CD4-positive, alpha-beta T cell treated with Interleukin-4 for 4 hours (primary cell): ENCODE results near the gene GAK.
A peak's percentile ranks its signal among the peaks of the same experiment; 100 is the strongest.

Experiments
- DNase-seq: peaks from one replicate; pipeline ENCODE4 v3.0.0-alpha.2; 2020

Gene GAK

DNA sequence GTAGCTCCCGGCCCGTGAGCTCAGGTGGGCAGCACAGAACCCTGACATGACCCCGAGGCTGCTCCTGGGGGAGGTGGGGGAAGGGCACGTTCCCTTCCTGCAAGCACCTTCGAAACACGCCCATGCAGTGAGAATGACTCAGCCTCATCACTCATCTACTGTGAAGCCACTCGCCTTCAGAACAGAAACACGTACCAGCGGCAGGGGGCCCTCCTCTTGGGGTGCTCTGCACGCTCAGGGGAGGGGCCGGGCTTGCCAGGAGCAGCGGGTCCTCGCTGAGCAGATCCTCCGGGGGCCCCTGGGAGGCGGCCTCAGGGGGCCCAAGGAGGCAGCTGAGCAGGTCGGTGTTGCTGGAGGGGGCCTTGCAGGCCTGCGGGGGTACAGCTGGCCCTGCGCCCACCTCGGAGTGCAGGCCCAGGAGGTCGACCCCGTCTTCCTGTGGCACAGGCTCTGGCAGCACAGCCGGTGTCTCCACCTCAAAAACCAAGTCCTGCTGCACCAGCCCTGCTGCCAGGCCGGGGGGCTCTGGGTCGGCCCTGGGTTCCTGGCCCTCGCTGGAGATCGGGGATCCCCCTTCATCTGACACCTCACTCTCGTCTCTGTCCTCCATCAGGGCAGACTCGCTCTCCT lies 65.2 kb downstream of the GAK start:
- DNase-seq, result no peak

DNA sequence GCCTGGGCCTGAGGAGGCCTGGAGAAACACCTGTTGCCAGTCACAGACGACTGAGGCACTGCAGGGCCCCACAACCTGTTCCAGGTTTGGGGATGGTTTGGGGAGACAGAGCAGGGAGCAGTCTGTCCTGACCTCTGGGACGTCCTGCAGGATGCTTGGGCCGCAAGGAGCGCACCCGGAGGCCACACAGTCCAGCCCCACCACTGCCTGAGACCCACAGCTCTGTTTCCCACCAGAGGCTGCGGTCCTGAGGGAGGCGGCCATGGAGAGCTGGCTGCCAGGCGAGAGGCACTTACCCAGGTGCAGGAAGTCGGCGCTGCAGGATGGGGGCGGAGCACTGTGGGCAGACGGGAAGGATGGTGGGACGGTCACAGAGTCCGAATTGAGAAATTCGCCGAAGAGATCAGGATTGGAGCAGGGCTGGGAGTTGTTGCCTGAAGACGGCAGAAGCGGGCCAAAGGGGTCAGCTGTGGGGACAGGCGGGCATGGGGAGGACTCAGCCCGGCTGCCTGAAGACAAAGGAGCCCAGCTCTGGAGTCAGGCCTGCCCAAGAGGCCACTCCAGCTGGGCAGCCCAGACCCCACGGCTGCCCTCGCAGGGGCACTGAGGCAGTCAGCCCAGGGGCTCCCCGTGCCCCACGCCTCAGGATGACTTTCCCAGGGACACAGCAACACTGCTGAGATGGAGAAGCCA lies 65.9 kb downstream of the GAK start:
- no peak for DNase-seq

- DNase-seq, result no peak
These were observed 66.5 kb downstream of the GAK start for GRCh38 chr4:865572-865971.

DNA sequence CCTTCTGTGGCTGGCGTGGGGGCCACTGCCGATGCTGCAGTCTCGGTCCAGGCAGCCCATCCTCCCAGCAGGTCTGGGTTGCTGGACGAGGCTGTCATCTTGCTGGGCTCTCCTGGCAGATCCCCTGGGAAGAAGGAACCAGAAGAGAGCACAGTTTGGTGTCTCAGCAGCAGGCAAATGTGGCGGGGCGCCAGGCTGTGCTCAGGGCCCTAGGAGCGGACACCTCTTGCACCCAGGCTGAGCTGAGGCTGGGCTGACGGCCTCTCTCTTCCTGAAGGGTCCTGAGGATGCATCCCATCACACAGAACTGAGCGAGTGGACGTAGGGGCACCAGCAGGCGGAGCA lies 67.0 kb downstream of the GAK start:
- DNase-seq, result no peak

DNA sequence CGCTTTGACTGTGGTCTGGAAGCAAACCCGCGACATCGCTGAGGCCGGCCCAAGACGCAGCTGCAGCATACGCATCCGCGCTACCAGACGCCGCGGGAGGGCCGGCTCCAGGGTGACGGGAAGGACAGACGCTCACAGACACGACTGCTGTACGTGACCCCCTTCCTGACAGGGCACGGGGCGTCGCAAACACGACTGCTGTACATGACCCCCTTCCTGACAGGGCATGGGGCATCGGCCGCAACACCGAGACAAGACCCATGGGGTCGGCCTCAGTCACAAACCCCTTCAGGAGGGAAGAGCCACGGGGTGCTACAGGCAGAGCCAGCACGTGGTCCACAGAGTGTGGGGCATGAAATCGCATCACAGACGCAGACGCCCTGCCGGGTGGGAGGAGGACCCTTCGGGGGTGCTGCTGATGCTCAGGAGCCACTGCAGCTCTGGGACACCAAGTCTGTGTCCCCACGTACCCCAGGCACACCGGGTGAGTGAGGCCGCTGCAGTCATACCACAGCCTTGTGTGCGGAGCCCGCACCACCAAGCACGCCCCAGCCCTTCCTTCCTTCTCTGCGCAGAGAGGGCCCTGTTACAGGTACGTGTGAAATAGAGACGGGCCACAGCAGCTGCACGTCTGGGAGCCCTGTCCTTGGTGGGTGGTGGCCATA lies 67.5 kb downstream of the GAK start:
- no peak for DNase-seq

GRCh38 chr4:860561-860960 lies 71.6 kb downstream of the GAK start:
- no peak for DNase-seq

DNA sequence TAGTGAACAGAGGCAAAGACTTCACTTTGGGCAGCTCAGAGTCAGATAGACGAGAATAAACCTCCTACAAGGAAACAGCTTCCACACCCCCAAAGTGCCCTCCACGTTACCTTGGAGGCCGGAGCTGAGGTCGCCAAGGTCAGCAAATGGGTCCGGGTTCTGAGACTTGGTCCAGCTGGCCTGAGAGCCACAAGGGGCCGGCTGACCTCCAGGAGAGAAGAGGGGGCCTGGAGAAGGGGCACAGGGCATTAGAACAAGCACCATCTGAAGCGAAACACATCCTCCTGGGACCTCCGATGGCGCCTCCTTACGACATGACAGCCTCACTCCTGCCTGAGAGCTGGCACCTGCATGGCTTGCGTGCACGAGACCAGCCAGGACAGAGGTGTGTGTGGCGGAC lies 72.6 kb downstream of the GAK start:
- no peak for DNase-seq

DNA sequence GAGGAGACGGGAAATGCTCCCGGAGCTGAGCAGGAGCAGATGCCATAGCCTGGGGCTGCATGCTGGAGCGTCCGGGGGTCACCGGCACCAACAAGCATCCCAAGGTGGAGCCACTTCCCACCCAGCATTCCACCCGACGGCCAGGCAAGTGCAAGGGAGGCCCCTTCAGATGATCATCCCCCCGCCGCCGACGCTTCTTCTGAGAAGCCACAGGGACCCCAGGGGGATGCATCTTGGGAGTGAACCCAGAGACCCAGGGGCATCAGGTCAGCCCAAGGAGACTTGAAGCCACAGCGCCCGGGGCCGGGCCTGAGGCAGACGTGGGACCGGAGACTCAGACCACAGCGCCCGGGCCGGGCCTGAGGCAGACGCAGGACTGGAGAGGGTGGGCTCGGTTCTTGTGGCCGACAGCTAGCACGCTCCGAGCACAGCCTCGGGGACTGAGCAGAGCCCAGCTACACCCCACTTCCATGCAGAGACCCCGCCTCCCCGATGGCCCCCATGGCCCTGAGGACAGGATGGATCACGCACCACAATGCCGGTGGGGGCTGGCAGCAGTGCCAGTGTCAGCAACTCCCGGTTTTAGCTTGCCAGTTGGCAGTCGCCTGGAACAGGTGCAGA lies 73.2 kb downstream of the GAK start:
- DNase-seq, result no peak

DNA sequence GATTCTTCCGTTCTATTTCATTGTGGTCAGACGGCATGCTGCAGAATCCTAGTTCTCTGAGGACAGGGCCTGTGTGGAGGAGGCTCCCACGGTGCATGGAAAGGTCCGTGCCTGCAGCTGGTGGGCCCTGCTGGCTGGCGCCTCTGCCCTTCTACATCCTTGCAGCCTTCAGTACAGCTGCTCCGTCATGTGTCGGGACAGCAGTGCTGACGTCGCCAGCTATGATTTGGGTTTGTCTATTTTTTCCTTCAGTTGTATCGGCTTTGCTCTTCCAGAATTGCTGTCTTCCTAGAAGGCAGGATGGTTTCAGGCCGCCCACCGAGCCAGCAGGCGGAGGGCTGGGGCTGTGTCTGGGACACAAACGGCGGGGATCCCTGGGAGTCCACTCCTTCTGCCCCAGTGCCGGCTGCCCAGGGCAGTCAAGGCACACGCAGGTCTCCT lies 74.1 kb downstream of the GAK start:
- no peak for DNase-seq

GRCh38 chr4:857461-857860 lies 74.7 kb downstream of the GAK start:
- no peak for DNase-seq

GRCh38 chr4:856225-856901 lies 75.8 kb downstream of the GAK start:
- DNase-seq, result peak; percentile 28

DNA sequence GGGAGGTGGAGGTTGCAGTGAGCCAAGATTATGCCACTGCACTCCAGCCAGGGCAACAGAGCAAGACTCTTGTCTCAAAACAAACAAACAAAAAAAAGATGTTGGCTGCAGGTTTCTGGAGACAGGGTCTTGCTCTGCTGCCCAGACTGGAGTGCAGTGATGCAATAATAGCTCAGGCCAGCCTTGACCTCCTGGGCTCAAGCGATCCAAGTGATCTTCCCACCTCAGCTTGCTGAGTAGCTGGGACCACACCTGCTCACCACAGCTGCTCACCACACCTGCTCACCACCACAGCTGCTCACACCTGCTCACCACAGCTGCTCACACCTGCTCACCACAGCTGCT lies 76.3 kb downstream of the GAK start:
- DNase-seq, result no peak

DNA sequence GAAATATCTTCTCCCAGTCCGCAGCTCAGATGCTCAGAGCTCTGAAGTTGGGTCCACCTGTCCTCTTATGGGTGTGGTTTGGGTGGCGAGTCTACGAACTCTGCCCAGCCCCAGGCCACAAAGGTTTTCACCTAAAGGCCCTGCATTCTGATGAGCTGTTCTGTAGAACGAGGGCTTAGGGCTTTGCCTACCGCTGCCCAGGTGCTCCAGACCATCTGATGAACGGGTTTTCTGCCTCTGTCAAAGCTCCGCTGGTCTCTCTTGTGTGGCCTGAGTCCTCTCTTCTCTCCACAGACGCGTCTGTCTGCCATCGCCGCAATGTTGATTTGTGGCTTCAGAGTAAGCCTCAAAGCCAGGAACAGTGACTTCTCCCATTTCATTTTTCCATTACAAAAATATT lies 77.8 kb downstream of the GAK start:
- no peak for DNase-seq

GRCh38 chr4:853416-853781 lies 78.7 kb downstream of the GAK start:
- DNase-seq, result no peak

- DNase-seq, result no peak
These were observed 80.2 kb downstream of the GAK start for GRCh38 chr4:851701-852430.

DNA sequence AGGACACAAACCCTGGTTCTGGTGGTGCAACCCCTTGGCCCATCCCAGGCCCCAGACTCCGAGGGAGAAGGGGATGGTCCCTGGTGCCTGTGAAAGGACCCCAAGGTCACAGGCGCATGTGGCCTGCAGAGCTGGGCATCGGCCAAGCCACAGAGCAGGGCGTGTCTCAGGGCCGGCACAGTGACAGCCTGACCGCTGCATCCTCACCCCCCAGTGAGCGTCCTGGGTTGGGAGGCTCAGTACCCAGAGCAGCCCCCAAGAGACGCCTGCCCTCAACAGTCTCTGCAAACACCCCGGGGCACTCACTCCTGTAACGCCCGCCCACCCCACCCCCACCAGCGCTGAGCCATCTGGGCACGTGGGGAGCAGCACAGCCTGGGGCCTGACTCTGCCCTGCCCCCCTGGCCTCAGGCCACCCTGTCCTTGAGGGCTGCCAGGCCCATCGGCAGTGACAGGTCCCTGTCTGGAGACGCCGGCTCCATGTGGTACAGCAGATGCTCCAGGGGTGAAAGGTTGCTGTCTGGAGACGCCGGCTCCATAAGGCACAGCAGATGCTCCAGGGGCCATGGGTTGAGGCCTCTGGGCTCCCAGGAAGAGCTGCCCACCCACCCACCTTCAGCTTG lies 81.7 kb downstream of the GAK start:
- DNase-seq, result no peak

- no peak for DNase-seq
These were observed 82.5 kb downstream of the GAK start for GRCh38 chr4:849478-850175.

- no peak for DNase-seq
These were observed 83.2 kb downstream of the GAK start for GRCh38 chr4:848803-849477.

DNA sequence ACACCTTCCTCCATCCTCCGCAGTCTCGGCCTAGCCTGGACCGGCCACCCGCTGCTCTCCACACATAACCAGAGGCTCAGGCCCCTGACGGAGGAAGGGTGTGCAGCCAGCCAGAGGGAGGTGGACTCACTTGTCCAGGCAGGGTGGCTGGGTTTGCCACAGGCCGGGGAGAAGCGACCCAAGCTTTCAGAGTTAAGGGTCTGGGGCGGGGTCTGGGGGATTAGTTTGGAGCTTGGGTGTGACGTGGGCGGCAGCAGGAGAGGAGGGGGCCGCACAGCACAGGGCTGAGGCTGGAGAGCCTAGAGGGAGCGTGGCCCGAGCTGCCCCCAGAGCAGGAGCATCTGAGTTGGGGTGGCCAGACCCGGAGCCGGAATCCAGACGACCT lies 83.8 kb downstream of the GAK start:
- DNase-seq, result no peak

- DNase-seq, result no peak
These were observed 86.3 kb downstream of the GAK start for GRCh38 chr4:845836-846251.

DNA sequence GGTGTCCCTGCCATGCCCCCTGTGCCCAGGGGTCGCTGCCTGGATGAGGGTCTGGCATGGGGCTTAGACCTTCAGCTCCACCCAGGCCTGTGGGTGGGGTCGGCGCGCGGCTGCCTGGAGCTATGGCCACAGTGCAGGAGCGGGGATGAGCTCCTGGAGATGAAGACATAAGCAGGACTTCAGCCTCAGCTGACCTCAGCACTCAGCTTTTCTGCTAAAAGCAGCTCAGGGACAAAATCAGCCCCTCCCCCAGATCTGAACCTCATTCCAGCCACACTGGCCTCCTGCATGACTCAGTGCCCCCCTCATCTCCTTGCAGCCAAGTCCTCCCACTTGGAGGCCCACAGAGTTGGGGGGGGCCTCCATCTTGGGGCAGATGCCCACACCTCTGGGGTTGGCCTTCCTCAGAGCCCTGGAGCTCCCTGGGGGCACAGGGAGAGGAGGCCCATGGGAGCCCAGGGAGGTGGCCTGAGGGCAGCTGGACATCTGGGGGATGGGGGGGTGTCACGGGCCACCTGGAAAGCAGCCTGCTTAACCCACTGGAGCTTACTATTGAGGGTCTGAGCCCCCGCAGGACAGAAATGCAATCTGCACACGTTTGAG lies 86.8 kb downstream of the GAK start:
- DNase-seq, result no peak
